ENCODE results near the gene ABHD6.
A peak's percentile ranks its signal among the peaks of the same experiment; 100 is the strongest.
"Not testable (repeated sequence)": the region's sequence is repeated elsewhere in the genome, so short reads cannot be mapped to it uniquely, and the experiment has no call there.

Gene ABHD6

GRCh38 chr3:58198804-58199203 is 38.8 kb upstream of the ABHD6 start:
- Mint-ChIP-seq H3K4me1 (peaks cover 26% of the 10 kb centered on the region), H3K36me3 (ENCODE audit: low read depth) (no peaks in the 10 kb centered on the region), H3K4me3 (no peak overlapping the region), H3K9me3 (peaks cover 7% of the 10 kb centered on the region), H3K27me3 (ENCODE audit: low read depth, poor library complexity) (peaks cover 14% of the 10 kb centered on the region), H3K27ac (no peak overlapping the region)
- no peak for TF ChIP-seq CTCF (IDR thresholded peaks at IDR 0.05)
- DNase-seq, result no peak

GRCh38 chr3:58200121-58200709 is 37.4 kb upstream of the ABHD6 start:
- peaks cover 19% of the 10 kb centered on the region for H3K27me3 Mint-ChIP-seq (ENCODE audit: low read depth, poor library complexity)
- H3K27ac Mint-ChIP-seq, result no peak overlapping the region
- no peak overlapping the region for H3K4me3 Mint-ChIP-seq
- H3K4me1 Mint-ChIP-seq, result peaks cover 26% of the 10 kb centered on the region
- no peaks in the 10 kb centered on the region for H3K36me3 Mint-ChIP-seq (ENCODE audit: low read depth)
- peaks cover 4% of the 10 kb centered on the region for H3K9me3 Mint-ChIP-seq
- DNase-seq, result no peak
- TF ChIP-seq CTCF (IDR thresholded peaks at IDR 0.05), result no peak

- H3K27ac Mint-ChIP-seq, result no peak overlapping the region
- no peak for DNase-seq
- H3K27me3 Mint-ChIP-seq (ENCODE audit: low read depth, poor library complexity), result peaks cover 26% of the 10 kb centered on the region
- H3K9me3 Mint-ChIP-seq, result peaks cover 4% of the 10 kb centered on the region
- H3K4me1 Mint-ChIP-seq, result peaks cover 26% of the 10 kb centered on the region
- H3K4me3 Mint-ChIP-seq, result peak overlapping the region; percentile 34
- H3K36me3 Mint-ChIP-seq (ENCODE audit: low read depth), result no peaks in the 10 kb centered on the region
- TF ChIP-seq CTCF (IDR thresholded peaks at IDR 0.05), result no peak
Observed at GRCh38 chr3:58200846-58201355, 36.7 kb upstream of the ABHD6 start.

- not testable (repeated sequence) for H3K36me3 Mint-ChIP-seq (ENCODE audit: low read depth); H3K27ac Mint-ChIP-seq; H3K4me3 Mint-ChIP-seq; H3K9me3 Mint-ChIP-seq; DNase-seq
- H3K27me3 Mint-ChIP-seq (ENCODE audit: low read depth, poor library complexity), result peaks cover 31% of the 10 kb centered on the region
- H3K4me1 Mint-ChIP-seq, result peaks cover 26% of the 10 kb centered on the region
Observed at GRCh38 chr3:58201451-58201850, 36.1 kb upstream of the ABHD6 start.

GRCh38 chr3:58202917-58203360 is 34.7 kb upstream of the ABHD6 start:
- H3K4me3 Mint-ChIP-seq, result no peak overlapping the region
- peak overlapping the region; percentile 50 for H3K27ac Mint-ChIP-seq
- H3K27me3 Mint-ChIP-seq (ENCODE audit: low read depth, poor library complexity), result peaks cover 37% of the 10 kb centered on the region
- TF ChIP-seq CTCF (IDR thresholded peaks at IDR 0.05), result no peak
- no peaks in the 10 kb centered on the region for H3K36me3 Mint-ChIP-seq (ENCODE audit: low read depth)
- no peak for DNase-seq
- H3K9me3 Mint-ChIP-seq, result peaks cover 4% of the 10 kb centered on the region
- peaks cover 26% of the 10 kb centered on the region for H3K4me1 Mint-ChIP-seq

- H3K27me3 Mint-ChIP-seq (ENCODE audit: low read depth, poor library complexity), result peaks cover 42% of the 10 kb centered on the region
- H3K4me1 Mint-ChIP-seq, result peaks cover 26% of the 10 kb centered on the region
- no peak for DNase-seq
- H3K9me3 Mint-ChIP-seq, result peaks cover 4% of the 10 kb centered on the region
- no peak for TF ChIP-seq CTCF (IDR thresholded peaks at IDR 0.05)
- no peak overlapping the region for H3K4me3 Mint-ChIP-seq
- H3K36me3 Mint-ChIP-seq (ENCODE audit: low read depth), result no peaks in the 10 kb centered on the region
- H3K27ac Mint-ChIP-seq, result no peak overlapping the region
Observed at GRCh38 chr3:58203541-58203940, 34.1 kb upstream of the ABHD6 start.

All from nephron progenitor cell (in vitro differentiated cells).